GM18907 (cell line): ENCODE data around the gene KCNN3.

Experiments
- ATAC-seq: cut with Tn5 transposase; IDR thresholded peaks from one replicate; pipeline ENCODE4 v1.9.1; 2021; ENCODE audit warnings: mild to moderate bottlenecking, moderate library complexity; ENCODE audit not compliant: unreplicated experiment

KCNN3 gene

GRCh38 chr1:154842635-154843034, 27.4 kb downstream of the KCNN3 start:
- ATAC-seq, result no peak

DNA sequence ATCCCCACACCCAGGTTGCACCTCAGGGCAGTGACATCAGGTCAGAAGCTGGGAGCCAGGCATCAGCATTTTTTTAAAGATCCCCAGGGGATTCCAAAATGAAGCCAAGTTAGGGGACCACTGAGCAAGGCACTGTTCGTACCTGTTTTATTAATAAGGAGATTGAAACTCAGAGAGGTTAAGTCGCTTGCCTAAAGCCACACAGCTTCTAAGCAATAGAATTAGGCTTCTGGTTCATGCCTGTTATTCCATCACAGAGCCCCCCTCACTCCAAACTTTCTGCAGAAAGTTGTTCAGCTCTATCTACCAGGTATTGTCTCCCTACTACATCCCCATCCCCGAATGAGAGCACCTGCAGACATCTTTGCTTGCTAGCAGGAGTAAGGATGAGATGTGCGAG, 28.7 kb downstream of the KCNN3 start:
- no peak for ATAC-seq

- no peak for ATAC-seq
These were observed 29.6 kb downstream of the KCNN3 start for GRCh38 chr1:154840269-154841176.

DNA sequence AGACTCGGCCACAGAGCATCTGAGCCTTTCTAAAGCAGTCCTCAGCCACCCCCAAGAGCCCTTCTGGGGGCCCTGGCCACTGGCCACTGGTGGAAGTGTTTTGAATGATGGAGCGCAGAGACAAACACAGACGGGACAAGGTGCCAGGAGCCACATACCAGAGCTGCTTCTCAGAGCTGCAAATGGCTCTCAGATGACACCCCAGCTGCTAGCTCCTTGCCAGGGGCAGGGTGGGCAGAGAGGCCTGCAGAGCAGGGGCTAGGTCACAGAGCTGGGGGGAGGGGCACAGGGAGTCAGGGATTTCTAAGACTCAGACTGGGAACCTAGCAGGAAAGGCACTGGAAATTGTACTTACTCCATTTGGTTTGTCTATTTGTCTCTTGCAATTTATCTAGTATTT, 30.4 kb downstream of the KCNN3 start:
- no peak for ATAC-seq

DNA sequence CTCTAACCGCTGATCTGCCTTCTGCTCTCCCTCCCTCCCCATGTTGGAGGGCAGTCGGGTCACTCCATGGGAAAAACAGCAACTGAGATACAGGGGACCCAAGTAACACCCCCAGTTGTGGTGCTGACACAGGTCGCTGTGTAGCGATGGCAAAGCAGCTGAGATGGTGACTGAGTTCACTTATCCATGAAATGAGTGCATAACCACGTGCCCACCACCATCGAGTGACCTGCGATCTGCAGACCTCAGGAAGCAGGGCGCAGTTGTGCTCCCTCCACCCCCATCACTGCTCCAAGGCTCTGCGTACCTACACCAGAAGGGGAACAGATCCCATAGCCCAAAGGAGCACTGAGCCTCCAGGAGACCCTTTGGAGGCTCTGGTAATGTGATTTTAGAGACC, 31.1 kb downstream of the KCNN3 start:
- ATAC-seq, result no peak

GRCh38 chr1:154838461-154838860, 31.6 kb downstream of the KCNN3 start:
- no peak for ATAC-seq

- ATAC-seq, result peak; percentile 73
These were observed 32.4 kb downstream of the KCNN3 start for GRCh38 chr1:154837672-154838171.

- ATAC-seq, result no peak
These were observed 32.9 kb downstream of the KCNN3 start for GRCh38 chr1:154837034-154837671.

- ATAC-seq, result no peak
These were observed 34.4 kb downstream of the KCNN3 start for GRCh38 chr1:154835531-154836324.

DNA sequence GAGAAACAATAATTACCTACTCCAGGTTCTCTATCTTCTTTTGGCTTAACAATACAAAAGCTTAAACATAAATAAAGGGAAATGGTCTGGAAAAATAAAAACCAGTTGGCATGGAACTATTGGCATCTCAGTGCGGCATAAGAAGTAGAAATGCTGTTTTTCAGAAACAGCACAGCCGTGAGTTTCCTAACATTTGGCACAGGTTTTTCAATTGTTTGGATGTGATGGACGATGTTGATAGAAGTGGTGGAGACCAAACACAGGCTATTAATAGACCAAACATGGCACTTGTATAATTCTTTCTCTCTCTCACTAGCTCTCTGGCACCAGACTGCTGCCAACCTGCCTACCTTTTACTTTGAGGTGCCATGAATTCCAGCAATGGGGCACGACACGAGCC, 36.2 kb downstream of the KCNN3 start:
- no peak for ATAC-seq

GRCh38 chr1:154833209-154833608, 36.9 kb downstream of the KCNN3 start:
- no peak for ATAC-seq

DNA sequence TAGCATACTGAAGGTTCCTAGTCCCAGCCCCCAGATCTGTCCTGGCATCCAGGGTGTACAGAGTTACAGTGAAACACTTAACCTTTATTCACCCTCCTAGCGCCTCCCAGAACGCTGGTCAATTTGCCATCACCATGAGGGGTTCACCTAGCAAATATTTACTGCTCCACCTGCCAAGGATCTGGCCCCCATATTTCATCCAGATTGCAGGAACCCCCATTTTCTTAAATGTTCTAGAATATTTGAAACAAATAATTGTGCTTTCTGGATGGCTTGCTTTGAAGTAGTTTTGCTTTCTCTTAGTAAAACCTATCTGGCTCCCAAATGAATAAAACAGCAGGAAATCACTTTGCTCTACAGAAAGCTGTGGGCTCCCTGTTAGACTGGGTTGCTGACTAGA, 37.7 kb downstream of the KCNN3 start:
- no peak for ATAC-seq

DNA sequence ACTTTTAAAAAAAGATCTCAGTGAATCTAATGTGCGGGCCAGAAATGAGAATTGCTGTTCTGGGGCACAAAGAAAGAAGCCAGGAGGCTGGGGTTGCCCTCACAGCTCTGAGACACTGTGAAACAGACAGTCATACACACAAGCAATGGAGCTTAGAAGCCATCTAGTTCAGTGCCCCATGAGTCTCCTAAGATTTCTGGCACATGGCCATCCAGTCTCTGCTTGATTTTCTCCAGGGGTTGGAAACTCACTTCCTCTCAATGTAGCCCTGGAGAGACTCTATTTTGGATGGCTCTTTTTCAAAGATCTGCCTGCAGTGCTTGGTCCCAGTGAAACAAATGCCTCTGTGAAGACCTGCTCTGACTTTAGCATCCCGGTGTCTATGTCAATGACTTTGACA, 38.6 kb downstream of the KCNN3 start:
- ATAC-seq, result no peak

DNA sequence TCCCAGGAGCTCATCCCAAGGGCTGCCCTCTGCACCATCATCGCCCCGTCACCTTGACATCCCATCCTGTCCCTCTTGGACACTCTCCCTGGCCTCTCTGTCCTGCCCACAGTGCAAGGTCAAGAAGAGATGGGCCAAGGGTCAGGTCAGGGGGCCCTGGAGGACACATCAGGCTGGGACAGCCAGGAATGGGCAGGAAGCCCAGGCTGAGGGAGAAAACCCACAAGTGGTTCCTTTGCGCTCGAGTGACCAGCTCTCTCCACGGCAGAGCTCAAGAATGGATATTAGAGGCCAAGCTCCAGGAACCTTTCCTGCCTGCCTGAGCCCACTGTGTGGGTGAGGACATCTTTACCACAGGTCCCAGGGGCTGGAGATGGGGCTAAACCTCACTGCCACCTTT, 41.0 kb downstream of the KCNN3 start:
- ATAC-seq, result no peak

DNA sequence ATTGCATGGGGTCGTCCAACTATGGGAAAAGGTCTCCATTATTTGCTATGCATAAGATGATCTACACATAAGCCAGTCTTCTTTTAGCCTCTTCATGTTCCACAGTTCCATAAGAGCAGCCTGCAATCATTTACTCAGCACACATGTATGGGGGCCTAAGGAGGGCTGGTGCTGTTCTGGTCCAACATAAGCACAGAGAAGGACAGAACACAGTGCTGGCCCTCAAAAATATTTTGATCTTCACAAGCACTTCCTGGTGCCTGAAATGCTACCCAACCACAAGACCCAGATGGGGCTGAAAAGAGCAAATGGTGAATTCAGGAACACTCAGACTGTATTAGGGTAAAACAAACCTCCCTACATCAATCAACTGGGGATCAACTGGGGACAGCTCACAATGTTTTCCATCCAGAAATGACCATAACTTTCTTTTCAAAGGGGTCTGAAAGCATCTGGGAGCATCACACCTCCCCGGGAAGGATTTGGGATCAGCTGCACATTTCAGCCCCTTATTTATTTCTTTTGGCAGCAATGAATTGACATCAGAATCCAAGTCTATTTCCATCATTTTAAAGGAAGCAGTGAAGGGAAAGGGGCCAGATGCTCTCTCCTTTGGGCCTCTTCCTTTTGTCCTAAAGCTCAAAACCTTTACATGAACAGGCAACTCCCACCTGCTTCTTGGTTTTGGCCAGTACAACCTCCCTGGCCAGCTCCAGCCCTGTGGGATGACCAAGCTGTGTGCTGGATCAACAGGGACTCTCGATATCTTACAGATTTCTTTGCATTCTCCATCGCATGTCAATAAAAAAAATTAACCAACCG, 45.7 kb downstream of the KCNN3 start:
- no peak for ATAC-seq

DNA sequence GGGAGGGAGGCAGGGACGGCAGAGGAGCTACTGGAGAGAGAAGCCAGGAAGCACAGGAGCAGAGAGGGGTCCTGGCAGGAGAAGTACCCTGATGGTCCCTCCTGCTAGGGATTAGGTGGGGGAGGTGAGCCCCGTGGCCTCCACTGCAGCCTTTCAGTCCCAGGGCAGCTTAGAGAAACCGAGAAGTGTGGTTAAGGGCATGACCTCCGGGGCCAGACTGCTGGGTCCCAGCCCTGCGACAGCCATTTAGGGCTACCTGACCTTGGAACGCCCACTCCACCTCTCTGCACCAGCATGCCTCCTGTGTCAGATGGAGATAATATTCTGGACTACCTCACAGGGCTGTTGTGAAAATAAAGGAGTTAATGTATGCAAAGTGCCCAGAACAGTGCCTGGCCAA, 47.4 kb downstream of the KCNN3 start:
- no peak for ATAC-seq

- ATAC-seq, result no peak
These were observed 47.8 kb downstream of the KCNN3 start for GRCh38 chr1:154822233-154822632.

DNA sequence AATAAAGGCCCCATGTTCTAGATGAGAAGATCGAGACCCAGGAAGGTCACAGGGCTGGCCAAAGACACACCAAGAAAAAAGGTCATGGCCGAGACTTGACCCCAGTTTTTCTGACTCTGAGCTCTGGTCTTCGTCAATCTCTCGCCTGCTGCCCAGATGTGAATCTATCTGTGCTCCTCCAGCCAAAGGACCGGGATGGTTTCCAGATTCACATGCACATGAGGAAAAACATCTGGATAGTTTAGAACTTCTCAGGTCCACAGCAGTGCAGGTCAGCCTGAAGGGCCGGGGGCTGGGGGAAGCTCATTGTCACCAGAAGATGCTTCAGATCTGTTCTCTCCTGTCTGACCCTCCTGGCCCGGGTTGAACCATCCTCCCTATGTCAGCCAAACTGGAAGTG, 49.0 kb downstream of the KCNN3 start:
- no peak for ATAC-seq

DNA sequence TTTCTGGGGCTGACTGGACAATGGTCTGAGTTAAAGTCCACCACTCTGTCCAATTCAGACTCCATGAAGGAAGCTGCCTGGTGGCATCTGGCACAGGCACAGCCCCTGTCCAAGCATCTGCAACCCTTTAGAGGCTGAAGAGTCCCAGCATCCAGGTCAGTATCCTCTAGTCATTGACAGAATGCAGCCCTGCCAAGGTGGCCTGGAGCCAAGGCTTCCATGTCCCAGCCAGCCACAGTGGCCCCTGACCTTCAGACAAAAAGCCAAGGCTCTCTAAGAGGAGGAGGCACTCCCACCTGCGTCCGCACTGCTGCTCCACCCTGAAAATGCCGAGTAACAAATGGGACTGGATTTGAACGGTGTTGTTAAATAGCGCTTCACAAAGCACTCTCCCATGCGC, 49.4 kb downstream of the KCNN3 start:
- no peak for ATAC-seq
